Endometrial microvascular endothelial cells (primary cell): ENCODE measurements around the gene DRD2. TPM values are rescaled to one million over a fixed set of nuclear protein-coding genes. Genes with fewer than 3 reads are reported as not detected.

Experiments
- in situ Hi-C: cut with HindIII; loops from 2 replicates; pipeline ENCODE4 v1.10.0; 2017; ENCODE audit warnings: low sequenced_read_pairs, low pct_unique_long_range_greater_than_20kb; ENCODE audit errors: inconsistent ontology term
- total RNA-seq: library from RNA; depleted of rRNA; stranded (reverse); fragments of >200 nt; gene quantifications from one replicate; pipeline ENCODE4 v1.2.3, GENCODE V29; 2015; ENCODE audit errors: inconsistent ontology term

The DRD2 gene
- total RNA-seq, 1 donor from 2014 or later = not detected

GRCh38 chr11:113493206-113493605, 18.0 kb upstream of the DRD2 start:
- in situ Hi-C loops = no loop called here

GRCh38 chr11:113488931-113489351, 13.7 kb upstream of the DRD2 start:
- in situ Hi-C loops = no loop called here

- in situ Hi-C loops = no loop called here
Measured at GRCh38 chr11:113487622-113488021, 12.4 kb upstream of the DRD2 start.

- in situ Hi-C loops = no loop called here
Measured at GRCh38 chr11:113484223-113484622, 9.0 kb upstream of the DRD2 start.

GRCh38 chr11:113481672-113482071, 6.5 kb upstream of the DRD2 start:
- in situ Hi-C loops = no loop called here

GRCh38 chr11:113481226-113481625, 6.0 kb upstream of the DRD2 start:
- in situ Hi-C loops = no loop called here

- in situ Hi-C loops = no loop called here
Measured at GRCh38 chr11:113477321-113477720, 2.1 kb upstream of the DRD2 start.

- in situ Hi-C loops = no loop called here
Measured at GRCh38 chr11:113476553-113476952, 1.4 kb upstream of the DRD2 start.

- in situ Hi-C loops = no loop called here
Measured at GRCh38 chr11:113474362-113475159, 637 bp downstream of the DRD2 start.

GRCh38 chr11:113473983-113474361, 1.2 kb downstream of the DRD2 start:
- in situ Hi-C loops = no loop called here

GRCh38 chr11:113472471-113472870, 2.7 kb downstream of the DRD2 start:
- in situ Hi-C loops = no loop called here

GRCh38 chr11:113470233-113470632, 5.0 kb downstream of the DRD2 start:
- in situ Hi-C loops = no loop called here

- in situ Hi-C loops = no loop called here
Measured at GRCh38 chr11:113468726-113469345, 6.4 kb downstream of the DRD2 start.

GRCh38 chr11:113467545-113467944, 7.7 kb downstream of the DRD2 start:
- in situ Hi-C loops = no loop called here

- in situ Hi-C loops = no loop called here
Measured at GRCh38 chr11:113465786-113466185, 9.4 kb downstream of the DRD2 start.

GRCh38 chr11:113464416-113464815, 10.8 kb downstream of the DRD2 start:
- in situ Hi-C loops = no loop called here

- in situ Hi-C loops = no loop called here
Measured at GRCh38 chr11:113462830-113463229, 12.4 kb downstream of the DRD2 start.

GRCh38 chr11:113461639-113462038, 13.6 kb downstream of the DRD2 start:
- in situ Hi-C loops = no loop called here

GRCh38 chr11:113460469-113460868, 14.7 kb downstream of the DRD2 start:
- in situ Hi-C loops = no loop called here

GRCh38 chr11:113458189-113458588, 17.0 kb downstream of the DRD2 start:
- in situ Hi-C loops = no loop called here
